Suprapubic skin (tissue), 4 donors: ENCODE measurements around the gene CLASP1.

Source experiments
- CTCF ChIP-seq, 2 donors: fragments of 200-600 bp in 1 of 2; fragments of 450-650 bp in 1 of 2; sonication (generic) in 1 of 2; IDR thresholded peaks; one replicate each; pipeline ENCODE4 v1.5.1; 2016 to 2019; ENCODE audit warnings: antibody characterized with exemption in 2 of 2, mild to moderate bottlenecking in 1 of 2, moderate library complexity in 1 of 2
- POLR2A ChIP-seq, 2 donors: fragments of 450-650 bp; IDR thresholded peaks; one replicate each; pipeline ENCODE4 v1.6.1; 2017; ENCODE audit warnings: antibody characterized with exemption in 2 of 2, mild to moderate bottlenecking in 2 of 2, moderate library complexity in 2 of 2
- POLR2AphosphoS5 ChIP-seq, 3 donors: sonication (generic); formaldehyde crosslinking; IDR thresholded peaks; one replicate each; pipeline ENCODE4 v1.6.1; 2017; ENCODE audit warnings: antibody characterized with exemption in 3 of 3

DNA sequence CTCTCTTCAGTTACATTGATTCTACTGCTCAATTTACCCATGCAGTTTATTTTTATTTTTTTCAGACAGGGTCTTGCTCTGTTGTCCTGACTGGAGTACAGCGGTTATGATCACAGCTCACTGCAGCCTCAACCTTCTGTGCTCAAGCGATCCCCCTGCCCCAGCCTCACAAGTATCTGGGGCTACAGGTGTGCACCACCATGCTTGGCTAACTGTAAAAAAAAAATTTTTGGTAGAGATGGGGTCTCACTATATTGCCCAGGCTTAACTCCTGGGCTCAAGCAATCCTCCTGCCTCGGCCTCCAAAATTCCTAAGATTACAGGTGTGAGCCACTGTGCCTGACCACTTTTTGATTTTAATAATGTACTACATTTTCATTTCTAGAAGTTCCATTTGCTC is 212.3 kb downstream of the CLASP1 start:
- TF ChIP-seq CTCF (IDR thresholded peaks at IDR 0.05) (no peak), POLR2A (IDR thresholded peaks at IDR 0.05) (no peak), POLR2AphosphoS5 (IDR thresholded peaks at IDR 0.05) (no peak)
